Loucy (cell line): ENCODE results near the gene PRSS2.

Experiments used
- H2AFZ ChIP-seq: fragments of 200-600 bp; sonication (generic); 2 replicates; pipeline ENCODE4 v1.6.0; 2016; ENCODE audit warnings: antibody characterized with exemption, mild to moderate bottlenecking, low read length, moderate library complexity
- H3F3A ChIP-seq: fragments of 200-600 bp; 2 replicates; pipeline ENCODE4 v1.6.0; 2016; ENCODE audit warnings: antibody characterized with exemption, low read depth, mild to moderate bottlenecking
- H3K27me3 ChIP-seq: fragments of 200-600 bp; sonication (generic); 2 replicates; pipeline ENCODE4 v1.6.1; 2014; ENCODE audit warnings: low read length, mild to moderate bottlenecking; ENCODE audit not compliant: insufficient read depth, poor library complexity, severe bottlenecking
- H3K36me3 ChIP-seq: fragments of 200-600 bp; sonication (generic); 2 replicates; pipeline ENCODE4 v1.6.1; 2016; ENCODE audit warnings: low read length; ENCODE audit not compliant: insufficient read depth
- H3K4me1 ChIP-seq: fragments of 200-600 bp; sonication (generic); 2 replicates; pipeline ENCODE4 v1.5.1; 2014; ENCODE audit warnings: low read length, mild to moderate bottlenecking; ENCODE audit not compliant: insufficient read depth, poor library complexity, severe bottlenecking
- H3K4me2 ChIP-seq: fragments of 200-600 bp; sonication (generic); 2 replicates; pipeline ENCODE4 v1.6.0; 2014; ENCODE audit warnings: antibody characterized with exemption, low read length, low read depth, mild to moderate bottlenecking; ENCODE audit not compliant: poor library complexity, severe bottlenecking
- H3K4me3 ChIP-seq: fragments of 200-600 bp; sonication (generic); 2 replicates; pipeline ENCODE4 v1.5.1; 2014; ENCODE audit warnings: low read length, mild to moderate bottlenecking, mixed read lengths; ENCODE audit not compliant: poor library complexity, severe bottlenecking
- H3K79me2 ChIP-seq: fragments of 200-600 bp; sonication (generic); 2 replicates; pipeline ENCODE4 v1.6.1; 2014; ENCODE audit warnings: low read length; ENCODE audit not compliant: insufficient read depth
- H3K9ac ChIP-seq: fragments of 200-600 bp; sonication (generic); 2 replicates; pipeline ENCODE4 v1.6.0; 2014; ENCODE audit warnings: mild to moderate bottlenecking, low read depth, low read length, moderate library complexity; ENCODE audit not compliant: poor library complexity, severe bottlenecking
- H3K9me2 ChIP-seq: fragments of 200-600 bp; sonication (generic); replicated peaks from 2 replicates; pipeline ENCODE4 v1.6.1; 2016; ENCODE audit warnings: low read depth, low read length, mixed read lengths
- H3K9me3 ChIP-seq: fragments of 200-600 bp; sonication (generic); 2 replicates; pipeline ENCODE4 v1.6.1; 2014; ENCODE audit warnings: mild to moderate bottlenecking, antibody characterized with exemption, low read length, low read depth; ENCODE audit not compliant: insufficient read depth
- H4K20me1 ChIP-seq: fragments of 200-600 bp; sonication (generic); 2 replicates; pipeline ENCODE4 v1.6.0; 2014; ENCODE audit warnings: antibody characterized with exemption, low read length, mild to moderate bottlenecking; ENCODE audit not compliant: insufficient read depth, poor library complexity, severe bottlenecking
- CTCF ChIP-seq: fragments of 200-600 bp; sonication (generic); conservative IDR thresholded peaks from 2 replicates; pipeline ENCODE4 v1.5.1; 2014; ENCODE audit warnings: mild to moderate bottlenecking, antibody characterized with exemption, low read length
- EZH2phosphoT487 ChIP-seq: fragments of 200-600 bp; IDR thresholded peaks from 2 replicates; pipeline ENCODE4 v1.6.1; 2018; ENCODE audit warnings: antibody characterized with exemption, mild to moderate bottlenecking, moderate library complexity, borderline replicate concordance

PRSS2 gene

GRCh38 chr7:142784716-142785115 is 13.9 kb downstream of the PRSS2 start:
- Histone ChIP-seq H3K9me3 (no peaks in the 10 kb centered on the region), H3K4me1 (no peaks in the 10 kb centered on the region), H3K36me3 (no peaks in the 10 kb centered on the region), H3K4me3 (no peak overlapping the region), H3K27me3 (no peaks in the 10 kb centered on the region), H3F3A (no peaks in the 10 kb centered on the region), H3K9ac (no peak overlapping the region), H3K79me2 (no peaks in the 10 kb centered on the region), H3K4me2 (no peak overlapping the region), H2AFZ (no peak overlapping the region), H3K9me2 (no peaks in the 10 kb centered on the region), H4K20me1 (no peaks in the 10 kb centered on the region)
- no peak for TF ChIP-seq EZH2phosphoT487
- TF ChIP-seq CTCF: no peak

GRCh38 chr7:142785841-142786250 is 15.1 kb downstream of the PRSS2 start:
- Histone ChIP-seq H3K9me2 (no peaks in the 10 kb centered on the region), H3K4me2 (no peak overlapping the region), H2AFZ (no peak overlapping the region), H4K20me1 (no peaks in the 10 kb centered on the region), H3F3A (no peaks in the 10 kb centered on the region), H3K27me3 (no peaks in the 10 kb centered on the region), H3K9me3 (no peaks in the 10 kb centered on the region), H3K9ac (no peak overlapping the region), H3K36me3 (no peaks in the 10 kb centered on the region), H3K4me3 (no peak overlapping the region), H3K4me1 (no peaks in the 10 kb centered on the region), H3K79me2 (no peaks in the 10 kb centered on the region)
- TF ChIP-seq EZH2phosphoT487 (no peak), CTCF (no peak)

- Histone ChIP-seq H3K36me3 (no peaks in the 10 kb centered on the region), H3K27me3 (no peaks in the 10 kb centered on the region), H3K4me3 (no peak overlapping the region), H3K9me3 (no peaks in the 10 kb centered on the region), H3K9ac (no peak overlapping the region), H3K9me2 (no peaks in the 10 kb centered on the region), H3F3A (no peaks in the 10 kb centered on the region), H2AFZ (no peak overlapping the region), H3K4me1 (no peaks in the 10 kb centered on the region), H4K20me1 (no peaks in the 10 kb centered on the region), H3K79me2 (no peaks in the 10 kb centered on the region), H3K4me2 (no peak overlapping the region)
- TF ChIP-seq CTCF (no peak), EZH2phosphoT487 (no peak)
Observed at GRCh38 chr7:142787034-142787768, 16.4 kb downstream of the PRSS2 start.
